ENCODE data around the gene APP.

Gene APP

GRCh38 chr21:26126168-26126553 is 44.4 kb downstream of the APP start:
- DNase-seq (ENCODE audit: low read depth) = no peak

GRCh38 chr21:26125433-26126167 is 45.0 kb downstream of the APP start:
- DNase-seq (ENCODE audit: low read depth) = no peak

GRCh38 chr21:26124896-26125295 is 45.7 kb downstream of the APP start:
- DNase-seq (ENCODE audit: low read depth) = no peak

GRCh38 chr21:26124421-26124833 is 46.1 kb downstream of the APP start:
- no peak for DNase-seq (ENCODE audit: low read depth)

GRCh38 chr21:26123012-26123411 is 47.6 kb downstream of the APP start:
- no peak for DNase-seq (ENCODE audit: low read depth)

- DNase-seq (ENCODE audit: low read depth) = no peak
Measured at GRCh38 chr21:26120828-26121227, 49.7 kb downstream of the APP start.

- no peak for DNase-seq (ENCODE audit: low read depth)
Measured at GRCh38 chr21:26119906-26120305, 50.7 kb downstream of the APP start.

- no peak for DNase-seq (ENCODE audit: low read depth)
Measured at GRCh38 chr21:26118938-26119540, 51.5 kb downstream of the APP start.

GRCh38 chr21:26117972-26118367 is 52.6 kb downstream of the APP start:
- DNase-seq (ENCODE audit: low read depth) = no peak

GRCh38 chr21:26117324-26117971 is 53.1 kb downstream of the APP start:
- DNase-seq (ENCODE audit: low read depth) = no peak

GRCh38 chr21:26116456-26117011 is 54.0 kb downstream of the APP start:
- DNase-seq (ENCODE audit: low read depth) = no peak

GRCh38 chr21:26115899-26116298 is 54.7 kb downstream of the APP start:
- DNase-seq (ENCODE audit: low read depth) = no peak

- DNase-seq (ENCODE audit: low read depth) = no peak
Measured at GRCh38 chr21:26115305-26115704, 55.3 kb downstream of the APP start.

- DNase-seq (ENCODE audit: low read depth) = no peak
Measured at GRCh38 chr21:26112975-26113374, 57.6 kb downstream of the APP start.

GRCh38 chr21:26112127-26112742 is 58.3 kb downstream of the APP start:
- no peak for DNase-seq (ENCODE audit: low read depth)

- DNase-seq (ENCODE audit: low read depth) = no peak
Measured at GRCh38 chr21:26110715-26111114, 59.9 kb downstream of the APP start.

GRCh38 chr21:26107429-26107828 is 63.1 kb downstream of the APP start:
- no peak for DNase-seq (ENCODE audit: low read depth)

GRCh38 chr21:26106562-26106961 is 64.0 kb downstream of the APP start:
- DNase-seq (ENCODE audit: low read depth) = no peak

- DNase-seq (ENCODE audit: low read depth) = no peak
Measured at GRCh38 chr21:26105819-26106218, 64.8 kb downstream of the APP start.

- no peak for DNase-seq (ENCODE audit: low read depth)
Measured at GRCh38 chr21:26100573-26100972, 70.0 kb downstream of the APP start.

GRCh38 chr21:26099610-26100219 is 70.9 kb downstream of the APP start:
- DNase-seq (ENCODE audit: low read depth) = no peak

- DNase-seq (ENCODE audit: low read depth) = no peak
Measured at GRCh38 chr21:26098772-26099397, 71.7 kb downstream of the APP start.
